ENCODE data around the gene GH1. TPM values are rescaled to one million over a fixed set of nuclear protein-coding genes. Genes with fewer than 3 reads are reported as not detected.

Gene GH1
- polyA plus RNA-seq, 1 of the 3 experiments (the other 2 are of a cell fraction), result not detected

GRCh38 chr17:63946440-63947363 is 28.1 kb upstream of the GH1 start:
- CTCF ChIA-PET, result interaction anchor here (0.5 to 3.3 kb wide), 60 partner anchors 9 to 850 kb away, joined by 3 to 69 read pairs (median 4); partner anchors contain the start of genes CD79B, CSHL1, ERN1 and GH1
- H3K4me1 ChIP-seq (ENCODE audit: control insufficient read depth in 1 of 2, insufficient read depth in 2 of 2, low read depth in 1 of 2, low read length in 1 of 2), result no peaks in the 10 kb centered on the region

More at GRCh38 chr17:63946440-63947363, 28.1 kb upstream of the GH1 start:
- Histone ChIP-seq H3K9ac (no peak overlapping the region), H3K36me3 (replicated peaks in 1 of 2; ENCODE audit: control insufficient read depth in 1 of 2, insufficient read depth in 2 of 2, low read length in 1 of 2) (no peaks in the 10 kb centered on the region), H3K4me2 (no peak overlapping the region), H3K9me2 (no peaks in the 10 kb centered on the region), H3K4me3 (ENCODE audit: low read depth in 2 of 2, low read length in 1 of 2) (no peak overlapping the region), H3K79me2 (ENCODE audit: insufficient read depth) (no peaks in the 10 kb centered on the region), H3K27me3 (ENCODE audit: insufficient read depth) (no peaks in the 10 kb centered on the region; the same call in 1 of the 2 replicates), H4K20me1 (ENCODE audit: insufficient read depth) (no peaks in the 10 kb centered on the region), H2AFZ (ENCODE audit: low read depth) (no peak overlapping the region), H3K27ac (ENCODE audit: low read depth in 2 of 2, low read length in 1 of 2) (no peak overlapping the region), H3K9me3 (no peaks in the 10 kb centered on the region), H3F3A (replicated peaks; ENCODE audit: insufficient read depth) (no peaks in the 10 kb centered on the region)
- POLR2A ChIA-PET, result no interaction called here
- DNase-seq, result peak; percentile 91
- no peak for TF ChIP-seq CHD2 (IDR thresholded peaks at IDR 0.05; ENCODE audit: low read length, partially characterized antibody)
- TF ChIP-seq RXRA (IDR thresholded peaks at IDR 0.05; ENCODE audit: borderline replicate concordance, low read depth), result no peak
- no peak for TF ChIP-seq EZH2phosphoT487 (IDR thresholded peaks at IDR 0.05; ENCODE audit: borderline replicate concordance, low read depth)
- no peak for TF ChIP-seq GABPA (IDR thresholded peaks at IDR 0.05; ENCODE audit: low read depth)
- no peak for TF ChIP-seq NRF1 (IDR thresholded peaks at IDR 0.05; ENCODE audit: low read depth, low read length)
- TF ChIP-seq, protein P1, sequence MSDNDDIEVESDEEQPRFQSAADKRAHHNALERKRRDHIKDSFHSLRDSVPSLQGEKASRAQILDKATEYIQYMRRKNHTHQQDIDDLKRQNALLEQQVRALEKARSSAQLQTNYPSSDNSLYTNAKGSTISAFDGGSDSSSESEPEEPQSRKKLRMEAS (IDR thresholded peaks at IDR 0.05; ENCODE audit: low read depth), result no peak
- TF ChIP-seq SIN3A (IDR thresholded peaks at IDR 0.05; ENCODE audit: borderline replicate concordance, low read depth, low read length), result no peak
- no peak for TF ChIP-seq PBX3 (IDR thresholded peaks at IDR 0.05)
- no peak for TF ChIP-seq MEF2A (IDR thresholded peaks at IDR 0.05; ENCODE audit: borderline replicate concordance, low read depth)
- TF ChIP-seq, protein P2, sequence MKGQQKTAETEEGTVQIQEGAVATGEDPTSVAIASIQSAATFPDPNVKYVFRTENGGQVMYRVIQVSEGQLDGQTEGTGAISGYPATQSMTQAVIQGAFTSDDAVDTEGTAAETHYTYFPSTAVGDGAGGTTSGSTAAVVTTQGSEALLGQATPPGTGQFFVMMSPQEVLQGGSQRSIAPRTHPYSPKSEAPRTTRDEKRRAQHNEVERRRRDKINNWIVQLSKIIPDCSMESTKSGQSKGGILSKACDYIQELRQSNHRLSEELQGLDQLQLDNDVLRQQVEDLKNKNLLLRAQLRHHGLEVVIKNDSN (IDR thresholded peaks at IDR 0.05; ENCODE audit: borderline replicate concordance, low read depth), result no peak
- TF ChIP-seq, protein P3, sequence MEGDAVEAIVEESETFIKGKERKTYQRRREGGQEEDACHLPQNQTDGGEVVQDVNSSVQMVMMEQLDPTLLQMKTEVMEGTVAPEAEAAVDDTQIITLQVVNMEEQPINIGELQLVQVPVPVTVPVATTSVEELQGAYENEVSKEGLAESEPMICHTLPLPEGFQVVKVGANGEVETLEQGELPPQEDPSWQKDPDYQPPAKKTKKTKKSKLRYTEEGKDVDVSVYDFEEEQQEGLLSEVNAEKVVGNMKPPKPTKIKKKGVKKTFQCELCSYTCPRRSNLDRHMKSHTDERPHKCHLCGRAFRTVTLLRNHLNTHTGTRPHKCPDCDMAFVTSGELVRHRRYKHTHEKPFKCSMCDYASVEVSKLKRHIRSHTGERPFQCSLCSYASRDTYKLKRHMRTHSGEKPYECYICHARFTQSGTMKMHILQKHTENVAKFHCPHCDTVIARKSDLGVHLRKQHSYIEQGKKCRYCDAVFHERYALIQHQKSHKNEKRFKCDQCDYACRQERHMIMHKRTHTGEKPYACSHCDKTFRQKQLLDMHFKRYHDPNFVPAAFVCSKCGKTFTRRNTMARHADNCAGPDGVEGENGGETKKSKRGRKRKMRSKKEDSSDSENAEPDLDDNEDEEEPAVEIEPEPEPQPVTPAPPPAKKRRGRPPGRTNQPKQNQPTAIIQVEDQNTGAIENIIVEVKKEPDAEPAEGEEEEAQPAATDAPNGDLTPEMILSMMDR (IDR thresholded peaks at IDR 0.05), result peak; percentile 77
- TF ChIP-seq NFIC (IDR thresholded peaks at IDR 0.05; ENCODE audit: borderline replicate concordance), result no peak
- TF ChIP-seq RAD21 (IDR thresholded peaks at IDR 0.05; ENCODE audit: low read length), result peak; percentile 50
- peak; percentile 56 for TF ChIP-seq SMC3 (IDR thresholded peaks at IDR 0.05; ENCODE audit: low read depth, low read length)
- no peak for TF ChIP-seq RCOR1 (IDR thresholded peaks at IDR 0.05; ENCODE audit: low read length)
- no peak for TF ChIP-seq FOXM1 (IDR thresholded peaks at IDR 0.05; ENCODE audit: low read depth)
- TF ChIP-seq, protein P4, sequence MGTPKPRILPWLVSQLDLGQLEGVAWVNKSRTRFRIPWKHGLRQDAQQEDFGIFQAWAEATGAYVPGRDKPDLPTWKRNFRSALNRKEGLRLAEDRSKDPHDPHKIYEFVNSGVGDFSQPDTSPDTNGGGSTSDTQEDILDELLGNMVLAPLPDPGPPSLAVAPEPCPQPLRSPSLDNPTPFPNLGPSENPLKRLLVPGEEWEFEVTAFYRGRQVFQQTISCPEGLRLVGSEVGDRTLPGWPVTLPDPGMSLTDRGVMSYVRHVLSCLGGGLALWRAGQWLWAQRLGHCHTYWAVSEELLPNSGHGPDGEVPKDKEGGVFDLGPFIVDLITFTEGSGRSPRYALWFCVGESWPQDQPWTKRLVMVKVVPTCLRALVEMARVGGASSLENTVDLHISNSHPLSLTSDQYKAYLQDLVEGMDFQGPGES (IDR thresholded peaks at IDR 0.05; ENCODE audit: low read depth, low read length), result no peak
- no peak for TF ChIP-seq JUND (IDR thresholded peaks at IDR 0.05)
- TF ChIP-seq GATA2 (CRISPR knock-in tag; IDR thresholded peaks at IDR 0.05), result no peak
- TF ChIP-seq ELF1 (IDR thresholded peaks at IDR 0.05), result no peak
- WGBS (ENCODE audit: low lambda C conversion rate), result 26% methylated on average over 20 of the region's 20 CpGs

All from SK-N-SH (cell line).